ELR (cell line): ENCODE measurements around the gene MAP2K5.
A peak's percentile ranks its signal among the peaks of the same experiment; 100 is the strongest.

Experiments
- DNase-seq: peaks from one replicate; pipeline ENCODE4 v3.0.0-alpha.2; 2015; ENCODE audit warnings: low read depth

The MAP2K5 gene

DNA sequence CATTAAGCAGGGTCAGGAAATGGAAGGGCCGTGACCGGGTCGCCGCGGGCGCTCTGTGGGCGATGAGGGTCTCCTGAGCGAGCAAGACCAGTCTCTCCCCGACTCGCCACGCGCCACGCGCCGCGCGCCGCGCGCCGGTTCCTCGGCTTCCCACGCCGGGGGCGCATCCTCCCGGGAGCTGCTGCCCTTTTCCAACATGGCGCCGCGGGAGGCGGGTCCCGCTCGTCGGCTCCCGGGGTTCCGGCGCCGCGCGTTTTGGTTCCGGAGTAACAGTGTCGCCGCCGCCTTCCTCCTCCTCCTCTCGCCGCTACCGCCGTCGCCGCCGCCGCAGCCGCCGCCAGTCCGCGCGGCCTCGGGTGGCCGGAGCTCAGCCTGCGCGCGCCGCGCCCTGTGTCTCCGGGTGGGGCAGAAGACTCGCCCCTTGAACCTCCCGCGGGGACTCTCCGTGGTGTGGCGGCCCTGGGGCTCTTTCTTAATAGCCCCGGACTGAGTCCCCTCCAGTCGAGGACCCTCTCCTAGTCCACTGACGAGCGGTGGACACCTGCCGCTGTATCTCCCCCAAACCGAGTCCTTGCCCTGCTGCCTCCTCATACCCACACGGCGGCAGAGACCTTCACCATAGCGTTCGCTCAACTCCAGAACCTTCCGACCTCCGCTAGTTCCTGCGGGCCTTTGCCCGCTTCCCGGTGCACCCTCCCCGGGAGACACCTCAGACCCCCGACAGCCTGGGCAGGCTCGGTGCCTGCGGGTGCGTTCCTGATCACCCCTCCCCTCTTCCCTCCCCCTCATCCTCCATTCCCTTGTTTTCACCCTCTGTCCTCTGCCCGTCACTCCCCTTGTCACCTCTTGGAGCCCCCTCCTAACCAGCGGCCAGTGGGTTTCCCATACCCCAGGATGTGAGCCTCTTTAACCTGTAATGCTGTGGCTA, at the start of gene MAP2K5:
Gene MAP2K5 (plus strand): TSS at position 284 of the 928 bp plus-strand sequence. CDS start 633 bp downstream, at position 917.
- DNase-seq, result peak; percentile 82

DNA sequence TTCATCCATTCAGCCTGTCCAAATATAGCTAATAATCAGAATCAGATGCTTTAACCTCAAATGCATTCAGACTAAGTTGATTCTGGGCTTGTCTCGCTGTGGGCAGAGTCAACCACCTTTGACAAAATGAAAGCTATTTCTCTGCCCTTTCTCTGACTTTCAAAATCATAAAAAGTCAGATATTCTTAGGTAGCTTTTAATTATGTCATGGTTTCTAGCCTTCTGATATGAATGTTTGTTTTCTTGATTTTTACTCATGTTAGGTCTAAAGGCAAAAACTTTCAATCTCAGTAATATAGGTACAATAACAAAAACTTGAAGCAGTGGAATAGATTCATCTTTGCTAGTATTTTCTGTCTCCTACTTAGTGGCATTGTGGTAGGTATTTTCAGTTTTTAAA, 46.9 kb upstream of the MAP2K5 start:
- no peak for DNase-seq

DNA sequence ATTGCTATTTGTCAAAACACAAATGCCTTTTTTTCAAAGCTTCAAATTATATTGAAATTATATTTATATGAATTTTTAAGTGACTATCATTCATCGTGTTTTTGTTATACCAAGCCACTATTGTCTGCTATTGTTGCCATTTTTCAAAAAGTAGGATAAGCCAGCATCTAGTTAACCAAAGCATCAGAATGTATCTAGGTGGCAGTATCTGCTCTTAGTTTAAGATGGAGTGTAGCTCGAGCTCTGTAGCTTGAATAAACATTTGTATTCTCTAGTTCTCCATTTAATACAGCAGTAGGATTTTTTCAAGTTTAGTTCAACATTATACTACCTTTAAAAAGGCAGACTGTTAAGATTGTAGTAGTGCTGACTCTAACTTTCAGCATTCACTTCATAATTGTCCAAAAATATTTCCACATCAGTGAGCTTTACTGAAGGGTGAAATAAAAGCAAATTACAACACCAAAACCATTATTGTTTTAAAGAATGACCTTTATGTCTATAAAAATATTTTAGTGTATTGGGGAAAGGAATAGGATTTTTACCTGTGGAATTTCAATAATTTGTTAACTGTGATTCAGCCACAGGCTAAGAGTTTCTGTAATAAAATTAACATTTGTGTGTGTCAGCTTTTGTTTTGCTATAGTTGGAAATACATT, 41.2 kb upstream of the MAP2K5 start:
- peak; percentile 44 for DNase-seq

DNA sequence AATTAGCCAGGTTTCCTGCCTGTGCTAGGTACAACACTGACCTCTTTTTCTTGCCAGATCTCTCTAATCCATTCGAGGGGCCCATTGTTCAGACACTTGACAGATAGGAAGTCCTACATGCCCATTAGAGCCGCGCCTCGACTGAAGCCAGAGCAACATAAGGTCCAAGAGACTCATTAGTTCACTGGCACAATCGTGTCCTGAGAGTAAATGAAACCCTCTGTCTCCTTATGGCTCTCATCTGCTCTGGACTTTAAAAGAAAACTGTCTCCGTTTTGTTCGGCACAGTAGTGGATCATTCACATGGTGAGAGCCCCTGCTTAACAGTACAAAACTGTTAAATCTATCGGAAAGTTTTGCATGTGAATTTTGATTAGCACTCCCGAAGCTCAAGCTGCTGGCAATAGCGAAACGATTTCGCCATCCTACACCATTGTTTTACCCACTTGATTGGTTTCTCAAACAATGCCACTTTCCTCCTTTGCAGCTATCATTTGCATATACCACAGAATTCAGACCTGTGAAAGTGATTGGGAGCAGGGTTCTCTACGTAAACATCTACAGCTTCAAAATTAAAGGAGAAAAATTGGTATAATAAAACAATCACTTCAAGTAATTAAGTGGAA, 40.6 kb upstream of the MAP2K5 start:
- no peak for DNase-seq

DNA sequence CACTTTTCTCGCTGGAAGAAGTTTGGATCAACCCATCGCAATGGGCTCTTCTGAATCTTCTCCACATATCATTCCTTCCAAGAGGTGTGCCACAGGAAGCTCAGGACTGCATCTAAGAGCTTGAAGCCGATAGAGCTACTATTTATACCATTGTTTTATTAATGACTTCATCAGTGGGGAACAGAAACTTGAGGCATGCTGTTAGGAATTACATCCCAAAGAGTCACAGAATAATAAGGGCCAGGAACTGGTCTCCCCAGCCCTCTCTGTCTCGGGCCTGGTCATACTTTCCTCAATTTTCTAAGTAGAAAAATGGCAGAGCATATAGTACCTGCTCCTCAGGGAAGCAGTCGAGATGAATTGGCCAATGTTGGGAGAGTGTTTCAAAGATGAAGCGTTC, 38.4 kb upstream of the MAP2K5 start:
- DNase-seq, result no peak

DNA sequence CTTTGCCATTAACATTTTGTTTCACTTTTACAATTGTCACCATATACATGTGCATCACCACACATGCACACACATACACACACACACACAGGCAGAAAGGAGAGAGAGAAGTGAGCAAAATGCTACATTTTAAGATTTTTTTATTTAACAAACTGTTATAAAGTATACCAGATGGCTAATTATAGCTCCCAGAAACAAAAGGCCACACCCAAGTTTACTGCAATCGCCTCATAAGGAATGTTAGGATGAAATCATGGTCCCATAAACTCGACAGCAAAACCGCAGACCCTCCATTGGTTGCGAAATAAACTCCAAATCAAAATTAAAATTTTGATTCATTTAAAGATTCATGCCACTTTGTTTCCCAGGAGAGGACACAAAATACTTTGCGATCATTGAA, 37.7 kb upstream of the MAP2K5 start:
- DNase-seq, result peak; percentile 38

DNA sequence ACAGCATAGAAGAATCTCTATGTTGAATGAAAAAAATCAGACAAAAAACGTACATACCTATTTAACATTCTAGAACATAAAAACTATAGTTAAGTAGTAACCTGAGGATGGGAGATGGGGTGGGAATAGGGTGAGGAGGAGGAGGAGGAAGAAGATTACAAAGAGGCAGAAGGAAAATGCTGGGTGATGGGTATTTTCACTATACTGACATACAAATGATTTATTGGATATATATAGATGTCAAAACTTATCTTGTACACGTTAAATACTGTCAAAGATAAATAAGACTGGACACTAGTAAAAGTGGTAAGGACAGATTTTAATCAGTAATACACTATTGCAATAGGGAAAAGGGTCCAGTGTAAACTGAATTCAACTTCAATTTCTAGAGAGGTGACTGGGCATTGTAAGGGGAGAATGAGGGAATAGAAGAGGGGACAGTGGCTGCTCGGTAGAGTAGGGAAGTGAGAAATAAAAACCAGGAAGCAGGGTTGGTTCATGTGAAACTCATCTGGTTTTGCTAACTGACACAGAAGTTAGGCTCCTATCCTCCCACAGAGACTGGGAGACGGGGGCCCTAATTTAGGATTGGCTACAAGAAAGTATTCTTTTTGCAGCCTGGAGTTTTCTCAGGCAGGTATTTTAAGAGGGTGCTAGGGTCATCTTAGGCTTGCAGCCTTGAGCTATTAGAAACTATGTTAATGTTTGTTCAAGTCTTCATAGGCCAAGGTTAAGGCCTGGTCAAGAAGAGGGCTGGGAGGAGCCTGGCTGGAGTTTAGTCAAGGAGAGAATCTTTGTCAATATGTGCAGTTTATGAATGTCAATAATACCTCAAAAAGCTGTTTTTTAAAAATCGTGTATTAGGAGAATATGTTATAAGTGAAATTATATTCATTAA, 36.6 kb upstream of the MAP2K5 start:
- DNase-seq, result no peak

DNA sequence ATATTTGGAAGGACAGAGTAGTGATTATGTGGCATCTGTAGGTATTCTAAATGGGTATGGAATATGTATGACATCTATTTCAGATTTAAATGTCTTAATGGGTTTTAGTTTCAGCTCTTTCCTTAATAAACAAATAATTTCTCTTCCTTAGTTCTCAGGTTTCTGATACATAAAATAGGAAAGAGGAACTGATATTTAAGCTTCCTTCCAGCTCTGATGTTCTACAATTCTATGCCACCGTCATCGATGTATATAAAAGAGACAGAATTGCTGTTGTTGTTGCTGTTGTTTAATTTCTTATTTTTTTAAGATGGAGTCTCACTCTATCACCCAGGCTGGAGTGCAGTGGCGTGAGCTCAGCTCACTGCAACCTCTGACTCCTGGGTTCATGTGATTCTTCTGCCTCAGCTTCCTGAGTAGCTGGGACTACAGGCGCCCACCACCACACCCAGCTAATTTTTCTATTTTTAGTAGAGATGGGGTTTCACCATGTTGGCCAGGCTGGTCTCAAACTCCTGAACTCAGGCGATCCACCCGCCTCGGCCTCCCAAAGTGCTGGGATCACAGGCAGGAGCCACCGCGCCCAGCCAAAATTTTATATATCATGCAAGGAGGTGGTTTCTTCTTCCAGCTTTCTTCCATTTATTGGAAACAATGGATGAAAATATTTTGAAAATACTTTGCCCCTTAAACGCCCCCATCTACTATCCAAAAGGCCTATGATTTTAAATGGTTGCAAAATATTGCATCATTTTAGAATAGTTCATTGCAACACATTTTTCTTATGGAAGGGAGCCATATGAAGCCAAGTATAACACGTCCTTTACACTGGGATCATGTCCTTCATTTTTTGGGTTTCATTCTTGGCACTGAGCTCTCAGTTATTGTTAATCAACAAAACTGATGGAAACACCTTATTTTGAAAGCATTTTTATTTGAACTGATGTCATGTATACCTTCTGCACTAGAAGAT, 35.4 kb upstream of the MAP2K5 start:
- no peak for DNase-seq

DNA sequence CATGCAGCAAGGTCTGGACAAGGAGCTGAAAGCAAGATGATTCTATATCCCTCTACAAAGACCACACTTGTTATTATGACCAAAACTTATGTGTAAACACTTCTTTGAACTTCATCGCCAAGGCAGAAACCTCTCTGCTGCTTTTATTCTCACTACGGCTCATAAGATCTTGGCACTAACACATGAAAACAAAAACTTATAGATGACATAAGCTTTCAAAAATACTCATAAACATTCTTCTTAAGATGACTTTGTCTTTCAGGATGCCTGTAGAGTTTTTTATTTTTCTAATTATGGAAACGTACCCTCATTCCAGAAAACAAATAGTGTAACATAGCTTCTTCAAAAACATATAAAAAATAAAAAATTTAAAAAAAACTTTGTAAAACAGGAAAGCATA, 34.1 kb upstream of the MAP2K5 start:
- DNase-seq, result no peak

DNA sequence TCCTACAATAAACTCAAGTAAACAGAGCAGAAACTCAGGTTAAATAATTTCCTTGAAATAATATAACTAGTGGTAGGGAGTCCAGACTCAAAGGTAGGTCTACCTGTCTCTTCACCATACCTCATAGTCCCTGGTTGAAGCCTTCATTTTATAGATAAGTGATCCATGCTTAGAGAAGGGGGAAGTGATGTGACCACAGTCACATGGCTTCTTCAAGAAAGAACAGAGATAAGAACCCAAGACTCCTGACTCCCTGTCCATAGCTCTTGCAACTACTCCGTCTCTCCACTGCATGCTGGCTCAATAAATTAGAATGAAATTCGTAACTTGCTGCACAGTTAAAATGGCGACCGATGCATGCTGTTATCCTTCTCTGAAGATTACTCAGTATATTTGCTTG, 32.6 kb upstream of the MAP2K5 start:
- no peak for DNase-seq

DNA sequence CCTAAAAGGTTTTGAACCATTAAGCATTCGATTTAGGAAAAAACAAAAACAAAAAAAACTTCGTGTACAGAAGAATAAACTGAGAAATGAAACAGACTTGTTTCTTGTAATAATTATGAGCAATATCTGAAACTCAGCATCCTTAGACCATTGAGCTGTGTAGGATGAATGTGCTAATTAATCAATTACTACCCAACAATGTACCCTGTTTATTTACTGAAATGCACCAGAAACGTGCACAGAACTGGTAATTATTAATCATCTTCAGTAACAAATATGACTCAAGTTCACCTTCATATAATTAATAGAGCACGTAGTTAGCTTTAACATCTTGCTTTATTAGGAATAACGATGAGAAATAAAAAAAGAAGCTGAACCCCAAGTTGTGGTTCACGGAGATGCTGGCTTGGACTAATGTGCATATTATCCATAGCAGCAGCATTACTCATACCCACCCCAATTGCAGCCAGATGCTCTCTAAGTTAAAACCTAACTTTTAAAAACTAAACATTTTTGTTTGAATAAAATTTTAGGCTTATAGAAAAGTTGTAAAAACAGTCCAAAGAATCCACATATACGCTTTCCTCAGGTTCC, 31.8 kb upstream of the MAP2K5 start:
- DNase-seq, result peak; percentile 82

DNA sequence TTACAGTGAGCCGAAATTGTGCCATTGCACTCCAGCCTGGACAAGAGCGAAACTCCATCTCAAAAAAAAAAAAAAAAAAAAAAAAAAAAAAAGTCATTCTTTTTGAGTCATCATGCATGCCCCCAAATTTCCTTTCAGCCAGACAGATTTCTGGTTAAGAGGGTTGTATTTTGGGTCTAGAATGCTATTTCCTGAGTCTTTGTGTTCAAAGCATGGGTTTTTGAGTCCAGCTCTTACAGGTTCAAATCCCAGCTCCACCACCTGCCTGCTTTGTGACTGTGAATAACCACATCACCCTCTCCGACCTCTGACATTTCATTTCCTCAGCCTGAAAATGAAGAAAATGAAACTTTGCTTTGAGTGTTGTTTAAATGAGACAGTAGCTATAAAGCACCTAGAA, 30.9 kb upstream of the MAP2K5 start:
- peak; percentile 39 for DNase-seq

DNA sequence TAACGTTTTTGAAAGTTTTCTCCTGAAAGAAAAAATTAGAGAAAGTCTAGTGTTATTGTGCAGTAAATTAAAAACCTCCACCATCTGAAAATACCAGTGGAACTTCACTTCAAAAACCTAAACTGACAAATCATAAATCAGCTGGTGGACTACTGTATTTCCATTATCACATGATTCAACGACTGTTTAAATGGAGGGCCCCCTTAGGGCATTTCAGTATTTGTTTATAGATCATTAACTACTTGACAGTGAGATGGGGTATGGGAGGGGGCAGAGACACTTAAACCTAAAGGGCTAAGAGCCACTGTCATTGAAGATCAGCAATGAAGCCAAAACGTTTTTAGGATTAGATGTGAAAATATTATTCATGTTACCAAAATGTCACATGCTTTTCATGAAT, 30.4 kb upstream of the MAP2K5 start:
- DNase-seq, result no peak

DNA sequence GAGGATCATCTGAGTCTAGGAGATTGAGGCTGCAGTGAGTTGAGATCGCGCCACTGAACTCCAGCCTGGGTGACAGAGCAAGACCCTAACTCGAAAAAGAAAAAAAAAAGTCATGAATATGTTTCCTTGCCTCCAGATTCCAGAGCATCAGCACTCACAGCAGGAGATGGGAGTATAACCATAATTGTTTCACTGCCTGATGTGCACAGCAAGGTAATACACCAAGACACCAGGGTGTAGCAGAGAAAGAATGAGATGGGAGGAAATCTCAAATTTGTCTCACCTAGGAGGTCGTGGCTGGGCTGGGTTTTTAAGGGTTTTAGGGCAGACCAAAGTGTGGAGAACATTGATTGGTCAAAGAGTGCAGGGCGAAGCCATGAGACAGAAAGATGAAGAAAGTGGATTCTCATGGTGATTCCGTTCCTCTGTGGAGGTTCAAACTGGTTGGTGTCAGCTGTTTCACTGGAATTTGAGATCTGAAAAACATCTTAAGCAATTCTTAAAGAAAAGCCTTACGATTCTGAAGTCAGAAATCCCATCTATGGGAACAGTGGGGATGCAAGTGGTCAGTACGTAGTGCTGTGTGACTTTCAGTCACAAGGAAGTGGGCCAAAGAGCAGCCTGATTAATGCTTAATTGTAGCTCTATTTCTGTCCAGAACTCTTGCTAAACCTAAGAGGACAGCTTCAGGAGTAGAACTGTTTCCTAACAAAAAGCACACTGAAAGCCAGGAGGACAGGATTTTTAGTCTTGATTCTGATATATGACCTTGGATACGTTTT, 29.4 kb upstream of the MAP2K5 start:
- DNase-seq, result no peak

DNA sequence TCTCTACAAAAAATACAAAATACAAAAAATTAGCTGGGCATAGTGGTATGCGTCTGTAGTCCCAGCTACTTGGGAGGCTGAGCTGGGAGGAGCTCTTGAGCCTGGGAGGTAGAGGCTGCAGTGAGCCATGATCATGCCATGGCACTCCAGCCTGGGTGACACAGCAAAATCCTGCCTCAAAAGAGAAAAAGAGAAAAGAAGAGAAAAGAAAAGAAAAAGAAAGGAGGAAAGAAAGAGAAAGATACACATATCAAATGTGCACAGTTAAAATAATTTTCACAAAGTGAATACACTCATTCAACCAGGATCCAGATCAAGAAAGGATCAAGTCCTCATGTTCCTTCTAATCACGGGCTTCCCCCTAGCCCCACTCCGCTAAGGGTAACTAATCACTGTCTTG, 27.4 kb upstream of the MAP2K5 start:
- no peak for DNase-seq

DNA sequence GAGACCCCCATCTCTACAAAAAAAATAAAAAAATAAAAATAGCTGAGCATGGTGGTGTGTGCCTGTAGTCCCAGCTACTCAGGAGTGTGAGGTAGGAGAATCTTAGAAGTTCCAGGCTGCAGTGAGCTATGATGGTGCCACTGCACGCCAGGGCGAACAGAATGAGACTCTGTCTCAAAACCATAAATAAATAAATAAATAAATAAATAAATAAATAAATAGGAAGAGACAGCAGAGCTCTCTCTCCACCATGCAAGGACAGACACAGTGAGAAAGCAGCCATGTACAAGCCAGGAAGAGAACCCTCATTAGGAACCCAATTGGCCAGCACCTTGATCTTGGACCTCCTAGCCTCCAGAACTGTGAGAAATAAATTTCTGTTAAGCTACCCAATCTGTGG, 26.9 kb upstream of the MAP2K5 start:
- no peak for DNase-seq

DNA sequence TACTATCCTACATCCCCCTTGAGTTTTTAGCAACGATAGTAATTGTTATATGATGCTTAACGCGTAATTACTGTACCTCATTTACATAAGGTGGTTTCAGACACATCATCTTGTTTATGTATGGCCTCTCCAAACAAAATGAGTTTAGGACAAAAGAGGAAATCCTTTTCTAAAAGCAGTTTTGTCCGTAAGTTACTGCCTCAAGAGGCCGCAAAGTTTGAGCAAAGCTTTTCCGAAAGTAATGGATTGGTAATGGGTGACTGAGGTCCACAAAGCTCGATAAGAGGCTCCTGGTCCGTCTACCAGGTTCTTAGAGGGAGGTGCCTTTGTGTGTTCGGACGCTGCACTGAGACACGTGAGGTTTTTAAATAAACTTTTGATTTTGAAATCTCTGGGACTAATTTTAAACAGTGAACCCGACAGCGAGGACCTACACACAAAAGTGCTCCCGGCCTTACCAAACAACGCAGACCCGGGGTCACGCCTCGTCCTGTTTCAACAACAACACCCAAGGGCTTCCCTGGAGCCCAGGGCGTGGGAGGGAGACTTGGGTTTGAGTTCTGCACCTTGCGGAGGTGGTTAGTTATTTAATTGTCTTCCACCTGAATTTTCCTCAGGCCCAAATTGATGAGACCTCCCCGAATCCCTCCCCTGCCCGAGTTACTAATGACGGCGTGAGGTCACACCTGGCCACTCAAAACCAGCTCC, 22.0 kb upstream of the MAP2K5 start:
- no peak for DNase-seq

DNA sequence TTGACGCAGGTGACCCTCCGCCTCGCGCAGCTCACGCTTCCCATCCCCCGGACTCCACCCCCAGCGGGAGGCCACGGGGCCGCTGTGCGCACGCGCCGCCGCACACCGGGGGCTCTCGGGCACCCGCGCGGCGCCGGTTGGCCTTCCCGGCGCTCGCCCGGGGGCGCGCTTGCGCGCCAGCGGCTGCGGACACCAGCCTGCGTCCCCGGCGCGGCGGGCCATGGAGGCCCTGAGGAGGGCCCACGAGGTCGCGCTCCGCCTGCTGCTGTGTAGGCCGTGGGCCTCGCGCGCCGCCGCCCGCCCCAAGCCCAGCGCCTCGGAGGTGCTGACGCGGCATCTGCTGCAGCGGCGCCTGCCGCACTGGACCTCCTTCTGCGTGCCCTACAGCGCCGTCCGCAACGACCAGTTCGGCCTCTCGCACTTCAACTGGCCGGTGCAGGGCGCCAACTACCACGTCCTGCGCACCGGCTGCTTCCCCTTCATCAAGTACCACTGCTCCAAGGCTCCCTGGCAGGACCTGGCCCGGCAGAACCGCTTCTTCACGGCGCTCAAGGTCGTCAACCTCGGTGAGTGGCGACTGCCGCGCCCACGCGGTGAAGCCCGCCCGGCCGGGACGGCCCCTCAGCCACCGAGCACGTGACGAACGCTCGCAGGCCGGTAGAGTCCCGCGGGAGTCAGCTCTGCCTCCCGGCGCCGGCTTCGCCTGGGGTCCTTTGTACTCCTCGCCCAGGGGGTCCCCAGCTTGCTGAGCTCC, 21.3 kb upstream of the MAP2K5 start, which contains the start of gene C15orf61:
Gene C15orf61 (plus strand): TSS at position 103 of the 754 bp plus-strand sequence. CDS start 118 bp downstream, at position 221.
- peak; percentile 83 for DNase-seq
